IMR-90 (cell line): Measurements from ENCODE around the gene SOX8. TPM values are rescaled to one million over a fixed set of nuclear protein-coding genes. Genes with fewer than 3 reads are reported as not detected.

Experiments used
- ATAC-seq: fragments of 200-7000 bp; cut with Tn5 transposase; 2 replicates; pipeline ENCODE4 v1.9.1; 2020; ENCODE audit warnings: low read depth, mild to moderate bottlenecking, moderate library complexity
- BruUV-seq: library from RNA; stranded (reverse); fragments of 400-500 nt; replicated peaks from 2 replicates; lab custom pipeline; 2021; lab: Mats Ljungman, UMichigan
- CTCF ChIA-PET: fragments of 300-600 bp; formaldehyde crosslinking; extraction: SDS; loops from one replicate; lab custom pipeline; 2021; ENCODE audit warnings: antibody characterized with exemption; lab: Yijun Ruan, JAX
- POLR2A ChIA-PET: fragments of 300-600 bp; sonication (Branson Sonifier 250); formaldehyde crosslinking; loops from one replicate; lab custom pipeline; 2022; ENCODE audit warnings: antibody characterized with exemption; ENCODE audit not compliant: unreplicated experiment; lab: Charles Lee
- DNase-seq: peaks from one replicate; pipeline ENCODE4 v3.0.0; 2013
- H2AFZ ChIP-seq: replicated peaks from 2 replicates; pipeline ENCODE3; 2013; ENCODE audit warnings: low read length, mild to moderate bottlenecking; ENCODE audit not compliant: poor library complexity
- H2AK5ac ChIP-seq: 2 replicates; pipeline ENCODE4 v1.6.1; 2013; ENCODE audit warnings: low read depth, low read length, inconsistent platforms
- H2AK9ac ChIP-seq: replicated peaks from 2 replicates; pipeline ENCODE3; 2013; ENCODE audit warnings: mild to moderate bottlenecking, low read depth, low read length, moderate library complexity; ENCODE audit not compliant: poor library complexity
- H2BK120ac ChIP-seq: 2 replicates; pipeline ENCODE4 v1.6.1; 2013; ENCODE audit warnings: low read depth, low read length, inconsistent platforms
- H2BK15ac ChIP-seq: 3 replicates; pipeline ENCODE4 v1.6.1; 2013; ENCODE audit warnings: low read depth, low read length, inconsistent platforms
- H2BK20ac ChIP-seq: 2 replicates; pipeline ENCODE4 v1.6.1; 2013; ENCODE audit warnings: low read depth, mild to moderate bottlenecking, inconsistent platforms, low read length, moderate library complexity
- H2BK5ac ChIP-seq: 2 replicates; pipeline ENCODE4 v1.6.1; 2013; ENCODE audit warnings: mild to moderate bottlenecking, low read depth, low read length, inconsistent platforms; ENCODE audit not compliant: poor library complexity, severe bottlenecking
- H3K14ac ChIP-seq: replicated peaks from 2 replicates; pipeline ENCODE4 v1.6.1; 2013; ENCODE audit warnings: low read depth, low read length, inconsistent platforms
- H3K18ac ChIP-seq: 2 replicates; pipeline ENCODE4 v1.6.1; 2013; ENCODE audit warnings: low read depth, low read length, control low read depth
- H3K23ac ChIP-seq: 2 replicates; pipeline ENCODE4 v1.6.1; 2013; ENCODE audit warnings: low read depth, low read length, inconsistent platforms
- H3K27ac ChIP-seq: 2 replicates; pipeline ENCODE4 v1.5.1; 2013; ENCODE audit warnings: mild to moderate bottlenecking, control low read depth, low read length; ENCODE audit not compliant: insufficient read depth
- H3K27me3 ChIP-seq: 2 replicates; pipeline ENCODE4 v1.6.1; 2013; ENCODE audit warnings: low read length; ENCODE audit not compliant: control insufficient read depth, insufficient read depth
- H3K36me3 ChIP-seq: 2 replicates; pipeline ENCODE4 v1.6.1; 2013; ENCODE audit warnings: low read length, mixed read lengths; ENCODE audit not compliant: control insufficient read depth, insufficient read depth
- H3K4ac ChIP-seq: 2 replicates; pipeline ENCODE4 v1.6.1; 2013; ENCODE audit warnings: low read depth, low read length, inconsistent platforms
- H3K4me1 ChIP-seq: 2 replicates; pipeline ENCODE4 v1.6.1; 2013; ENCODE audit warnings: low read length, mixed read lengths; ENCODE audit not compliant: control insufficient read depth, insufficient read depth
- H3K4me2 ChIP-seq: 2 replicates; pipeline ENCODE4 v1.6.1; 2013; ENCODE audit warnings: low read depth, mild to moderate bottlenecking, control low read depth, low read length, moderate library complexity
- H3K4me3 ChIP-seq: 2 replicates; pipeline ENCODE4 v1.5.1; 2013; ENCODE audit warnings: low read depth, mild to moderate bottlenecking, control low read depth, low read length, moderate library complexity; ENCODE audit not compliant: insufficient read depth
- H3K56ac ChIP-seq: 2 replicates; pipeline ENCODE4 v1.6.1; 2013; ENCODE audit warnings: low read length, inconsistent platforms; ENCODE audit not compliant: insufficient read depth; ENCODE audit errors: extremely low read depth
- H3K79me1 ChIP-seq, 2 experiments: 2 replicates each; pipeline ENCODE4 v1.6.1; 2013; ENCODE audit warnings: low read length in 2 of 2, inconsistent platforms in 1 of 2, low read depth in 1 of 2
- H3K9ac ChIP-seq: 2 replicates; pipeline ENCODE4 v1.6.1; 2013; ENCODE audit warnings: low read depth, low read length, control low read depth
- H3K9me1 ChIP-seq: 2 replicates; pipeline ENCODE4 v1.6.1; 2013; ENCODE audit warnings: low read length, inconsistent platforms; ENCODE audit not compliant: insufficient read depth
- H3K9me3 ChIP-seq: 2 replicates; pipeline ENCODE4 v1.6.1; 2013; ENCODE audit warnings: low read length; ENCODE audit not compliant: control insufficient read depth, insufficient read depth
- H4K20me1 ChIP-seq: 2 replicates; pipeline ENCODE4 v1.6.1; 2013; ENCODE audit warnings: low read length, inconsistent platforms; ENCODE audit not compliant: insufficient read depth
- H4K5ac ChIP-seq: 2 replicates; pipeline ENCODE4 v1.6.1; 2013; ENCODE audit warnings: mild to moderate bottlenecking, low read depth, low read length, control low read depth
- H4K8ac ChIP-seq, 2 experiments: 2 replicates each; pipeline ENCODE4 v1.6.1; 2013; ENCODE audit warnings: low read depth in 2 of 2, low read length in 2 of 2, control low read depth in 1 of 2, inconsistent platforms in 1 of 2
- H4K91ac ChIP-seq: 2 replicates; pipeline ENCODE4 v1.6.1; 2013; ENCODE audit warnings: low read depth, low read length, inconsistent platforms; ENCODE audit not compliant: insufficient read depth
- BHLHE40 ChIP-seq: fragments of 150-350 bp; IDR thresholded peaks from 2 replicates; pipeline ENCODE4 v1.6.1; 2016; ENCODE audit warnings: mild to moderate bottlenecking, low read depth, low read length
- CEBPB ChIP-seq: IDR thresholded peaks from 2 replicates; pipeline ENCODE4 v1.6.1; 2012; ENCODE audit warnings: low read depth, low read length, improper control_type of control experiment
- CTCF ChIP-seq: conservative IDR thresholded peaks from 2 replicates; pipeline ENCODE4 v1.5.1; 2012; ENCODE audit warnings: mild to moderate bottlenecking, low read depth, low read length, improper control_type of control experiment
- ELK1 ChIP-seq: fragments of 150-350 bp; IDR thresholded peaks from 2 replicates; pipeline ENCODE4 v1.6.1; 2016; ENCODE audit warnings: low read depth, mild to moderate bottlenecking, low read length, moderate library complexity, borderline replicate concordance
- FOS ChIP-seq: fragments of 150-350 bp; IDR thresholded peaks from 2 replicates; pipeline ENCODE4 v1.6.1; 2016; ENCODE audit warnings: low read depth, low read length
- MAFK ChIP-seq: IDR thresholded peaks from 2 replicates; pipeline ENCODE4 v1.6.1; 2012; ENCODE audit warnings: low read depth, low read length, improper control_type of control experiment
- MAZ ChIP-seq: IDR thresholded peaks from 2 replicates; pipeline ENCODE4 v1.6.1; 2012; ENCODE audit warnings: low read depth, mild to moderate bottlenecking, low read length, improper control_type of control experiment, moderate library complexity, borderline replicate concordance
- MXI1 ChIP-seq: IDR thresholded peaks from 2 replicates; pipeline ENCODE4 v1.6.1; 2012; ENCODE audit warnings: low read depth, mild to moderate bottlenecking, low read length, moderate library complexity, borderline replicate concordance
- POLR2A ChIP-seq: IDR thresholded peaks from 2 replicates; pipeline ENCODE4 v1.6.1; 2012; ENCODE audit warnings: mild to moderate bottlenecking, low read depth, low read length
- RAD21 ChIP-seq: IDR thresholded peaks from 2 replicates; pipeline ENCODE4 v1.6.1; 2012; ENCODE audit warnings: low read length, improper control_type of control experiment
- RFX5 ChIP-seq: IDR thresholded peaks from 2 replicates; pipeline ENCODE4 v1.8.0; 2012; ENCODE audit warnings: low read depth, mild to moderate bottlenecking, low read length, moderate library complexity
- SMC3 ChIP-seq: fragments of 150-350 bp; IDR thresholded peaks from 2 replicates; pipeline ENCODE4 v1.6.1; 2016; ENCODE audit warnings: low read depth, mild to moderate bottlenecking, antibody characterized with exemption, low read length, moderate library complexity
- USF2 ChIP-seq: fragments of 150-350 bp; IDR thresholded peaks from 2 replicates; pipeline ENCODE4 v1.6.1; 2017; ENCODE audit warnings: mild to moderate bottlenecking, antibody characterized with exemption, low read length, low read depth
- WGBS, 2 experiments: methylation state at CpG; one replicate each; pipeline versions ENCODE4 v1.1.5 to v1.1.7; 2013; ENCODE audit warnings: missing lambda C conversion rate in 2 of 2; ENCODE audit not compliant: insufficient read length in 1 of 2; ENCODE audit errors: extremely low coverage in 2 of 2; 5-methylcytosine and 5-hydroxymethylcytosine counted together
- dilution Hi-C: fragments of 300-500 bp; cut with HindIII; formaldehyde crosslinking; loops from one replicate; pipeline ENCODE4 v1.14.3; 2018; ENCODE audit warnings: low sequenced_read_pairs; ENCODE audit not compliant: unreplicated experiment
- in situ Hi-C: fragments of 300-500 bp; cut with MboI; formaldehyde crosslinking; loops from 3 replicates; pipeline ENCODE4 v1.14.3; 2019; ENCODE audit warnings: low sequenced_read_pairs, inconsistent platforms, mixed read lengths
- intact Hi-C: fragments of 100-400 bp; cut with micrococcal nuclease; formaldehyde crosslinking; loops from 2 replicates; pipeline ENCODE4 v1.10.0; 2022
- polyA plus RNA-seq, 3 experiments: library from polyadenylated mRNA; depleted of rRNA; stranded (reverse); fragments of >200 nt; gene quantifications; 2 replicates each; pipeline ENCODE4 v1.2.3, GENCODE V29; 2012; ENCODE audit warnings: low replicate concordance in 1 of 3
- total RNA-seq: library from RNA; depleted of rRNA; stranded (reverse); fragments of >200 nt; gene quantifications from 2 replicates; pipeline ENCODE4 v1.2.3, GENCODE V29; 2012

Gene SOX8
- total and polyA plus RNA-seq, 2 of the 4 experiments (the other 2 are of a cell fraction): under 0.01 to 0.26 TPM

- no peak for TF ChIP-seq MAFK
Observed at GRCh38 chr16:1034230-1035065, 52.9 kb downstream of the SOX8 start (continued).

- Histone ChIP-seq H3K4me3 (no peak overlapping the region), H2BK15ac (no peak overlapping the region), H4K91ac (no peak overlapping the region), H3K4ac (no peak overlapping the region), H3K27ac (no peak overlapping the region), H3K4me1 (no peaks in the 10 kb centered on the region), H3K9me3 (no peaks in the 10 kb centered on the region; the same call in 1 of the 2 replicates), H2BK5ac (no peak overlapping the region), H4K5ac (no peak overlapping the region), H2AK5ac (no peak overlapping the region), H3K18ac (no peak overlapping the region), H2AK9ac (no peak overlapping the region), H3K36me3 (no peaks in the 10 kb centered on the region), H2AFZ (no peak overlapping the region), H4K8ac (no peak overlapping the region), H3K9me1 (no peaks in the 10 kb centered on the region), H2BK120ac (no peak overlapping the region), H3K56ac (no peak overlapping the region), H4K20me1 (no peaks in the 10 kb centered on the region), H3K27me3 (peaks cover 19% of the 10 kb centered on the region), H3K23ac (no peak overlapping the region), H2BK20ac (no peak overlapping the region), H3K4me2 (no peak overlapping the region), H3K79me1 (no peaks in the 10 kb centered on the region), H3K9ac (no peak overlapping the region), H3K14ac (no peak overlapping the region)
- no TSS peak for BruUV-seq
- in situ Hi-C loops: no loop called here
- dilution Hi-C loops: no loop called here
- TF ChIP-seq MXI1: no peak
- TF ChIP-seq CEBPB: no peak
- no peak for TF ChIP-seq SMC3
- no peak for TF ChIP-seq FOS
- no peak for TF ChIP-seq RFX5
- no peak for TF ChIP-seq RAD21
- TF ChIP-seq CTCF: no peak
- no peak for TF ChIP-seq POLR2A
- TF ChIP-seq ELK1: no peak
- TF ChIP-seq MAZ: no peak
- TF ChIP-seq BHLHE40: no peak
- TF ChIP-seq USF2: no peak
- whole genome bisulfite sequencing, 2 experiments: 37% methylated on average over 2 of the region's 7 CpGs; no CpG with 5 or more reads in 1 of the 2 experiments
- CTCF ChIA-PET: no interaction called here
- no peak for DNase-seq
- POLR2A ChIA-PET: no interaction called here
- no peak for ATAC-seq
- intact Hi-C loops: no loop called here
Observed at GRCh38 chr16:1035066-1035415, 53.5 kb downstream of the SOX8 start.
